Ureter (tissue), 1 donor: ENCODE data around the gene DIAPH2. TPM values are rescaled to one million over a fixed set of nuclear protein-coding genes. Genes with fewer than 3 reads are reported as not detected.
"Not testable (repeated sequence)": the region's sequence is repeated elsewhere in the genome, so short reads cannot be mapped to it uniquely, and the experiment has no call there.

Experiments
- DNase-seq: peaks from one replicate; pipeline ENCODE4 v3.0.0-alpha.2; 2020; ENCODE audit warnings: low spot score
- total RNA-seq: library from RNA; stranded (reverse); gene quantifications from one replicate; pipeline ENCODE4 v1.2.4, GENCODE V29; 2023
- donor health status: DM: yes; HTN: yes; CAD: no.

The DIAPH2 gene
- 32.5 TPM for total RNA-seq

DNA sequence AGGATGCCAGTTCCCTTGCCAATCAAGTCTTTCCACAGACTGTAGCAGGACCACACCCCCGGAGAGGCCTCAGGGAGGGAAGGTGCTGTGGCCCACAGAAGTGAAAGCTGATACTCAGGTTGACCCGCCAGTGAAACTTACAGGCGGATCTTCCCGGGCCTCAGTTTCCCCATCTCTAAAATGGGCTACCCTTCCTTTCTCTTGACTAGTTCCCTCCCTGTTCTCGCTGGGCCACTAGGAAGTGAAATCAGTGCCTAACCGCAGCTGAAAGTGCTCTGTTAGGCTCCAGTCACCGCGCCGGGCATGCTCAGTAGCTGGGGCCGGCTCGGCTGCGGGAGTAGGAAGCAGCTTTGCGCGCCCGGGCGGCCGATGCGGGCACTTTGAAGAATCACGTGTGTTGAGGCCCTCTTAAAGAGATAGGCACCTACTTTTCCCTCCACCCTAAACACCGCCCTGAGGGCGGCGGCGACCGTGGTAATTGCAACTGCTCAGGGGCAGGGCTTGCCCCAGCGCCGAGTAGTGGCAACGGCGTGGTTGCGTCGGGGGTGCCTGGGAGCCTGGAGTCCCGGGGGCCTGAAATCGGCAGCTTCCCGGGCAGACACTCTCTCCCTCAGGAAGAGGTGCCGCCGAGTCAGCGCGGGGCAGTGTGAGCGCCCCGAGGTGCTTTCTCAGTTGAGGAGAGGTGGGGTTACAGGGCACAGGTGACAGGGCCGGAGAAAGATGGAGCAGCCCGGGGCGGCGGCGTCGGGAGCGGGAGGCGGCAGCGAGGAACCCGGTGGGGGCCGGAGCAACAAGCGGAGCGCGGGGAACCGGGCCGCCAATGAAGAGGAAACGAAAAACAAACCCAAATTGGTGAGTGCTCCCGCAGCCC is at the start of gene DIAPH2:
Gene DIAPH2, plus strand, starts transcription at position 504 of the 871 bp plus-strand sequence.
- DNase-seq, result peak; percentile 77

DNA sequence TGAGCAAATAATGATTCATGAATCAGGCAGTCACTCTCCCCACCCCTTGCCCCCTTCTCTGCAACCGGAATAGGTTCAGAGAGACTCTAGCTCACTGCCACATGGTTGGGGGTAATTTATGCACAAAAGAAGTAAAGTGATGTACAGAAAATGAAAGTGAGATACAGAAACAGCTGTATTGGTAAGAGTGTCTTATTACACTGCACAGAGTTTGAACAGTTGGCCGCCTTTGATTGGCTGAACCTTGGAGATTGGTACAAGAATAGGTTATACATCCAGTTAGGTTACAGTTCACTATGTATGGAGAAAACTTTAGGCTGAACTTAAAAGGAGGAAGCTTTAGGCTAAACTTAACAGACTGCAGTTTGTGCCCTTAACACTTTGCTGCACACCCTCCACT is 34.6 kb upstream of the DIAPH2 start:
- no peak for DNase-seq

DNA sequence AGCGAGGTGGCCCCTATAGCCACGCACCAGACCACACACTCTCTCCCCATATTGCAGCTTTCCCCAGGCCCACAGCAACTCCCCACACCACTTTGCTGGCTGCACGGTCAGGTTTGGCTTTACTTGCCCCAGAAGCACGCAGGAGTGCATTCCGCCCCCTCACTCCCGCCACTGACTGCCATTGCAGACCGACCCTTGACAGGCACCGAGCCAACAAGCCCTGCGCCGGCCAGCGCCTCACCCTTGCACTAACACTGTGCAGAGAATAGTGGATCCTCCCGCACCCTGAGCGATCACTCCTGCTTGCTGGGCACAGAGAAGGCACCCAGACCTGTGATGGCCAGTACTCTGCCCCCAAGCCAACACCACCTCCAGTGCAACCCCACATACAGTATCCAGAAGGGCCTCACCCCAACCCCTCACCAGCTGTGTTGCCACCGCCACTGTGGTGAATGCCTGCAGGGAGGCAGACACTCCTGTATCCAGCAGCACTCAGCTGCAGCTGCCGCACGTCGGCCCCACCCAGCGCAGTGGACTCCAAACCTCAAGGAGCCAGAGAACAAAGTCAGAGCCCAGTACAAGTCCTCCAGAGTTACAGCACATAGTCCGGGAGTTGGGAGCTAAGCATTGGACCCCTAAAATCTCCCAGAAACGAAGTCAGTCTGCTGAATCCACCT is 28.6 kb upstream of the DIAPH2 start:
- DNase-seq, result no peak

DNA sequence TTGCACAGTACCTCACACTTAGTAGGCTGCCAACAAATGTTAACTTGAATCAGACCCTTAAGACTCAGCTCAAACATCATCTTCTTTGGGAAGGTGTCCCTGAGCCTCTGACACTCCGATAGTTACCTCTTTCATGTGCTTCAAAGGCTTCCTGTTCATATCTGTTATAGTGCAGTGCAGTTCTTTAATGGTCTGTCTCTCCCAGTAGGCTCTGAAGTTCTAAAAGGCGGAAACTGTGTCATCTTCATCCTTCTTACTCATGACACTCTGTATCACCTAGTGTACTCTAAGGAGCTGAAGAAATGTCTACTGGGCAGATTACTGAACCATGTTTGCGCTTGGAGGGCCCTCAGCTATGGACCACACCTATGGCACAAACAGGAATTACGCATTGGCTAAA is 2.1 kb upstream of the DIAPH2 start:
- DNase-seq, result no peak

DNA sequence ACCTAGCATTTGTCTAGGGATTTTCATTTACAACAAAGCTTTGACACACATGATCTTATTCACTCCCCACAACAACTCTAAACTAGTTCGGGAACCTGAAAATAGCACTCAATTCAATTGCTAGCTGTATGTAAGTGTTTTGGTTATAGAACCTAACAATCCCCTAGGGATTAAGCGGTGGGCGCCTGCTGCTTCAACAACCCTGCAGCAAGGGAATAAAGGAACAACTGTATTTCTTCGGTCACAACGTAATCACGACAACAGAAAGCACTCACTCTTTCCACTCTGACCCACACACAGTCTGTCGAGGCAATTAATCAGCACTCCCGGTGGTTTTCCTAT is 674 bp upstream of the DIAPH2 start:
- DNase-seq, result no peak

DNA sequence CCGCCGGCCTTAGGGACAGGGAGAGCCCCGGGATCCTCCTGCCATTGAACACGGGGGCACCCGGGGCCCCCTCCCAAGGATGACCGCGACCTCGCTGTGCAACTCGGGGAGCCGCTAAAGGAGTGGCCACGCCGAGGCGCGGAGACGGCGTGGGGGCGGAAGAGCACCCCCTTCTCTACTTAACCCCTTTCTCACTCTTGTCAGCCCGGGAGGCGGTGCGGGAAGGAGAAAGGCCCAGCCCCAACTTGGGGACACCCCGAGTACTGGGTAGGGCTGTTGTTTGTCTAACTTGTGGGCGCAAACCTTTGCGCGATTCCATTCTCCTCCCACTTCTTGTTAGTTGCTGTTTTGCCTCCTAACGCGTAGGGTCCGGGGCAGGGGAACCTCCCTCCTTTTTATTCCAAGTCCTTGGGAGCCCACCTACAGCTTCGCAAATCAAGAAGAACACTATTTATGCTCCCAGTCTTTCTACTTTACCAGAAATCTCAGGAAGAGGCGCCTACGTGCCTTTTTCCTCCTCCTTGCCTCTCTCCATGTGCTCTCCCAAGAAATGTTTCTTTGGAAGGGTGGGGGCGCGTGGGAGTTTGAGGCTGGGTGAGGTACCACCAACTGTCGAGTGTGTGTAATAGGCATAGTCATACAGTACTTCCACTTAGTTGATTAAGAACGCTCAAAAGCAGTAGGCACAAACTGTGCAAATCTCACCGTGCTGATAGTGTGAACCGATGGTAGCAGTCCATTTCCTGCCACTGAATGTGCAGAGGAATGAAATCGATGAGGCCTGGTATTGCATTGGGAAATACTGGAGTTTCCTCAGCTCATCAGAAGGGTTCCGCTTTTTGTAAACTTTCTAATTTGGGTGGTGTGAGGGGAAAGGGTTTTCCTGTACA is 813 bp downstream of the DIAPH2 start:
- DNase-seq, result peak; percentile 48

DNA sequence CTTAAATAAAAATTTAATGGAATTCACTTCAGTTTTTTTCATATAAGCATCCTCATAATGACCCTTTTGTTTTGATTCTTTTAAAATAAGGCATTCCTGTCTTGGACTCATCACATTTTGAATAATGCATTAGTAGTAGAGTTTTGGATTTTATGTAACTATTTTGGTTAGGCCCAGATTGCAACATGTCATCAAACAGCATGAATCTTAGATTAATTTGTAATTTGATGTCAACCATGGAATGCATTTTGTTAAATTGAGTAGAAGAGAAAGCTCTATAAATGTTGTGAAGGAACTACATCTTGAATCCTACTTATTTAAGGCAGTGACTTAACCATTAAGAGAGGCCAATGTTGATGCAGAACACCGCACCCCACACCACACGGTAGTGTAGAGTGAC is 3.1 kb downstream of the DIAPH2 start:
- no peak for DNase-seq

DNA sequence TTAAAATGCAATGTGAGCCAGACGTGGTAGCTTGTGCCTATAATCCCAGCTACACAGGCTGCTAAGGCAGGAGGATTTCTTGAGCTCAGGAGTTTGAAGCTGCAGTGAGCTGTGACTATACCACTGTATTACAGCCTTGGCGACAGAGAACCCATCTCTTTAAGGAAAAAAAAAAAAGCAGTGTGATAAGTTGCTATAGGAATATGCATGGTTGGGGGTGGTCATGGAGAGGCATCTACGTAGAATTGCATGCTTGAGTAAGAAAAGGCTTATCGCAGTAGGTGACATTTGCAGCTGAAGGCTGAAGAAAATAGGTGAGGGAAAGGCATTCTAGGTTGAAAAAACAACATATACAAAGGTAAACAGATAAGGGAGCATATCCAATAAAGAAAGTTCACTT is 4.1 kb downstream of the DIAPH2 start:
- DNase-seq, result no peak

DNA sequence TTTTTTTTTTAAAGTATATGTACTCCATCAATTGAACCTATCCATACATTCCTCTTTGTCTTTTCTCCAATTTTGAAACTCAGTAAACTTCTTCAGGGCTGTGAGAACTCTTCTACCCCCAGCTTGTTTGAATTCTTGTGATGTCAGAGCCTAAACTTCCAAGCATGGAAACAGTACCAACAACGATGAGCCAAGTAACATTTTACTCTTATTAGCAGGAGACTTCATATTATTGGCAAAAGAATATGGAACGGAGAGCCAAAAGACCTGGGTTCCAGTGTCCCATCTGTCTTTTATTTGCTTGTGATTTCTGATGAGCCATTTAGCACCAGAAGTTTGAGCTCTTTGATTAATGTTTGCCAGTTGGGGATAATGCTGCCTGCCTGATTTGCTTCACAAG is 5.3 kb downstream of the DIAPH2 start:
- DNase-seq, result no peak

DNA sequence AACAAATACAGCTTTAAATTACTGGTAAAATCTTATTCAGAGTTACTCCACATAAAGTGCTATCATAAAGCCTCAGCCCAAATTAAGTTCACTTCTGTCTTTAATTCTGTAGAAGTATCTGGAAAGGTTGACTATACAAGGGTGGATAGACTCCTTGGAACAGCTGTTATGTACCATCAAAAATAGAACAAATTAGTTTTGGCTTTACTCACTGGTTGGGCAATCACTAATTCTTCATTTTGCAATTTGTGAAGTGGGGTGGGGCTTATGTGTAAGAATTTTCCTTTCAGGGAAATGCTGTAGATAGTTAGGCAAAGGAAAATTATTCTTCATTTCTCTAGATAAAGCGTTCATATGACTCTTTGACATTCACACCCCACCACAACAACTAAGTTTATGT is 7.8 kb downstream of the DIAPH2 start:
- no peak for DNase-seq

DNA sequence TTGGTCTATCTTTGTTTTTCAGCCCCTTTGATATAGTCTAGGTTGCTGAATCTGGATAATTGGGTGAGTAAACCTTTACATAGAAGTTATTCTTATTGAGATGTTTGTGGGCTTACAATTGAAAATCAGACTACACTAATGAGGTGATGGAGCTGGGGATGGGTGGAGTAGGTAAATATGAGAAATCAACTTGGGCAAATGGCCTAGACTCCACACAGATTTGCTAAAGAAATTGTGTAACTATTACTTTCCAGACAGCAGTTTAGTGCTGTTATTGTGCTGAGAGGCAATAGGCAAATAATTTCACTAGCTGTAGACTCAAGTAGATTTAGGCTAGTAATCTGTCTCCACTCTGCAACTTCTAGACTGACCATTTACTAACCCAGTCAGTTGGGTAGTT is 8.2 kb downstream of the DIAPH2 start:
- no peak for DNase-seq

DNA sequence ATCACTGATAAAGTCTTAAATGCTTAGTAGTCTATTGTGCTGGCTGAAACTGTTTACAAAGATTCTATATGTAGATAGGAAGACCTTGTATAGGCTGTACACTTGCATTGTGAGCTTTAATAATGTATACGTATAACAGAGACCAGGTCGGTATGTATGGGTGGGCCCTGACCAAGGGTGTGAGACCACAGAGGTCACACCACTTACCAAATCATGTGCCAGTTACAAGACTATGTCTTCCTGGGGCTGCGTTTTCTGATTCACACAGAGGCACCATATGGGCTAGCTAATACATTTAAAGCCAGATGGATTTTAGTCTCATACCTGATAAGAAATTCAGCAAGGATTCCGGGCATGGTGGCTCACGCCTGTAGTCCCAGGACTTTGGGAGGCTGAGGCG is 8.8 kb downstream of the DIAPH2 start:
- no peak for DNase-seq

DNA sequence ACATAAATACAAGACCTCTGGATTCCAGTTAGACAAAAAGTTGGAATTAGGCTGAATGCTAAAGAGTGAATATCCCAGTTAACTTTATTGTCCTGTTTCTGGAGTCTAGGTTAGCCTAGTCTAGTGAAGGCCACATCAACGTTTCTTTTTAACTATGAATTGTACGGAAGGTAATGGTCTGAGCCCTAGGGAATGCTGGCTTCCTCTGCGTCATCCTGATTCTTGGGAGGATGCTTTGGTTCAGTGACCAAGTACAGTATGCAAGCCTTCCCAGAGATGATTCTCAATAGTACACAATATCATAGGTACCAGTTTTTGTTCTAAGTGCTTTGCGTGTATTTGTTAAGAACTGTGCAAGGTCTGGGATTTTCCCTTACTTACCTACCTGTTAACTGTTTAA is 11.8 kb downstream of the DIAPH2 start:
- DNase-seq, result no peak

DNA sequence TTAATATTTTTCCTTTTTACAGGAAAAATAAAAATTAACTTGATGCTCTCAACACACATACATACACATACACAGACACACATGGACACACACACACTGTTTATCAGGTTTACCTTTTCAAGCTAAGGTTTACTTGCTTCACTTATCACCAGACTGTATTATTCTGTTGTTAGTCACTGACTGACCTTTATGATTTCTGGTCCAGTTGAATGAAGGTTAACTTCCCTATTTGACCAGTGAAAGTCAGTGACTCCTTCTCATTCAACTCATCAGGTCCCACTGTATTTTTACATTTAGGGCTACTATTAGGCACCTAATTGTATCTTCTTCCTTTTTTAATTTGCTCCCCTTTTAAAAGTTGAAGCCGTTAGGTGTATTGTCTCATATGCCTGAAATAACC is 16.0 kb downstream of the DIAPH2 start:
- no peak for DNase-seq

DNA sequence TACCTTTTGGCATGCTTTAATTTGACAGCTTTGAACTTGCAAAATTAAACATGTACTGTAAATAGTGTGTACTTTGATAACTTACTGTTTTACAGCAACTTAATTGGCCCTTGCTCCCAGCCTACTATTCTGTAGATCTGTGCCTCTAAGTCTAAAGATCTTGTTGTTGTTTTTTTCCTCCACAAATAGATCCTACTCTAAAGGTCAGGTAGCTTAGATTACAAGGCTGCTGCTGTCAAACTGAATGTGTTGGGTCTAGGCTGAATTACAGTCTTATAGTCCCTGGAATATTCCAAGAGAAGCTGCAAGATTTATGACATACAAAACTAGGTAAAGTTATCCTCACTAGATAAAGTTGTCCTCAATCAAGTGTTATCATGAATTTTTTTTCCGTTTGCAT is 18.7 kb downstream of the DIAPH2 start:
- DNase-seq, result no peak

DNA sequence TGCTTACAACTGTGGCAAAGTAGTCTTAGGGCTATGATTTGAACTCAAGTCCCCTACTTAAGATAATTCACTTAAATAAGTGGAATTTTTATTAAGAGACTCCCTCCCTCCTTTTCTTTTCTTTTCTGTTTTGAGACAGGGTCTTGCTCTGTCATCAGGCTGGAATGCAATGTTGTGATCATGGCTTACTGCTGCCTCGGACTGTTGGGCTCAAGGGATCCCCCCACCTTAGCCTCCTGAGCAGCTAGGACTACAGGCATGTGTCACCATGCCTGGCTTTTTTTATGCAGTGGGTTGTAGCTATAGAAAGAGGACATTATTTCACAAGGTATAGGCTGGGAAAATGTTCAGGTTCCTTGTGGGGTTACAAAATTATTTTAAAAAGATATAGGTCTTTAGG is 19.2 kb downstream of the DIAPH2 start:
- no peak for DNase-seq

DNA sequence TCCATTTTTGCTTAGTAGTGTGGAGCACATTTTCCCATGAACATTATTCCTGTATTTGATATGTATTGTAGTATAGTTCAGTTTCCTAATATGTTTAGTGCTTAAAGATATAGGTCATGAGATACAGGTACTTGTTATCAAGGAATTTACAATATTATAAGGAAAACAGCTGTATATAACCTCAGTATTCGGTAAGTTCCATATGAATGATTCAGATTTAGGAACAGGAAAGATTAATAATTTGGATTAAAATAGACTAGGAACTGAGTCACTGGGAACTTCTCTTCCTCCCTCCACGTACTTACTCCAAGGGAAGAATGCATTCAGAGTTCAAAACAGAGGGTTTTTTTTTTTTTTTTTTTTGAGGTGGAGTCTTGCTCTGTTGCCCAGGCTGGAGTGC is 20.0 kb downstream of the DIAPH2 start:
- DNase-seq, result no peak

DNA sequence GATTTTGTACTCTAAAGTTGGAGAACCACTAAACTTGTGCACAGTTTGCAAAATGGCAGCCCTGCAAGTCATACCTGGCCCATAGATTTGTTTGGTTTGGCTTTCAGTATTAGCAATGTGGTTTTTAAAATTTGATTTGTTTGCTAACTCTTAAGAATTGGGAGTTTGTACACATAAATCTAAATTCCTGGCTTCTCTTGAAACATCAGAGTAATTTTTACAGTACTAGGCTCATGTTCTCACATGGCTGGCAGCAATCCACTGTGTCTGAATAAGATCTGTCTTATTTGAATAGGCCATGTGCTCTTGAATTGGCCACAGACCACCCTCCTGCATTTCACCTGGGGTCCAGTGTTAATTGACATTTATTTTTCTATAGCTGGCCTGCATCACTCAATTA is 21.3 kb downstream of the DIAPH2 start:
- no peak for DNase-seq

DNA sequence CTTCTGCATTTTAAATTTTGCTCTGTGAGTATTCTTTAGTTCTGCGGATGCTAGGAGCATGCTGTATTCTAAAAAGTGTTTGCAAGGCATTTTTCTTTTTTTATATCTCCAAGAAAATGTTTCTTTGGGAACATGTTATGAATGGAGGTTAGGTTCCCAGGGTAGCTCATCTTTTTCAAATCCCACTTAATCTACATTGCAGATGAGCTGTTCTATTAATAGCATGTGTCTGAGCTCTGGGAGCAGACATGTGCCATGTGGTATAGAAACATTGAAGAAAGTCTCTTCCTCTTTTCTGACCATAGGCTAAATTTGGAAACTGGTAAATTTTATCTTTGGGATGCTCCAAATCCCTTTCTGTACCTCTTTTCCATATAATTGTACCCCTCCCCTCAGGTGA is 23.2 kb downstream of the DIAPH2 start:
- no peak for DNase-seq

DNA sequence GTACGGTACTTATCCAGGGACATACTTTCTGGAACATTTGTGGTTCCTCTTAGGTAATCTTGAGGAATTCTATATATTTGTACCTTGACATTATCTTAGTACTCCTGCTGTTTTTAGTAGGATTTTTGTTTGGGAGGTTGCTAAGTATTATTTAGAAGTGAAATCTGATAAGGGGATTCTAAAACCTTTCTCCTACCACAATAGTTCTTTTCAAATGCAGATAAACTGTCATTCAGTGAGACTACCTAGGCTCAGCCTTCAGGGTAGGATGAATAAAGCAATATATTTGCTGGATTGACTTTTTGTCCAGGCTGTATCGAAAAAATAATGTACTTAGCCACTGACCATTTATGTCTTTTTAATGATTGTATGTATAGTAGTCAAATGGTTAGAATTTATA is 25.4 kb downstream of the DIAPH2 start:
- no peak for DNase-seq

DNA sequence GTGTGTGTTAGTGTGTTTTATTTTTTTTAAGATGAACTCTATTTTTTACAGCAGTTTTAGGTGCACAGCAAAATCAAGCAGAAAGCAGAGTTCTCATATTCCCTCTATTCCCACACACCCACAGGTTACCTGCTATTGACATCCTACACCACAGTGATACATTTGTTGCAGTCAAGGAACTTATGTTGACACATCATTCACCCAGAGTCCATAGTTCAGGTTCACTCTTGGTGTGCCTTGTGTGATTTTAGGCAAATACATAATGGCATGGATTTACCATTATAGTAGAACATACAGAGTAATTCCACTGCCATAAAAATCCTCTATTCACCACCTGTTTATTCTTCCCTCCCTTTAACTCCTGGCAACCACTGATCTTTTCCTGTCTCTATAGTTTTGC is 28.7 kb downstream of the DIAPH2 start:
- no peak for DNase-seq

DNA sequence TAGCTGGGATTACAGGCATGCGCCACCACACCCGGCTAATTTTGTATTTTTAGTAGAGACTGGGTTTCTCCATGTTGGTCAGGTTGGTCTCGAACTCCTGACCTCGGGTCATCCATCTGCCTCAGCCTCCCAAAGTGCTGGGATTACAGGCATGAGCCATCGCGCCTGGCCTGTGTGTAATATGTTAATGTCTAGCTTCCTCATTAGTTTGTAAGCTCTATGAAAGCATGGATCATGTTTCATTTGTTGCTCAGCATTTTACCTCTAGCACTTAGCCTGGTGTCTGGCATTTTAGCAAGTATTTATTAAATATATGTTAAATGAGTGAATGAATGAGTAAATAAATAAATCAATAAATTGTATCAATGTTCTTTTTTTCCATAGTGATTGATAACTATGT is 29.8 kb downstream of the DIAPH2 start:
- not testable (repeated sequence) for DNase-seq

DNA sequence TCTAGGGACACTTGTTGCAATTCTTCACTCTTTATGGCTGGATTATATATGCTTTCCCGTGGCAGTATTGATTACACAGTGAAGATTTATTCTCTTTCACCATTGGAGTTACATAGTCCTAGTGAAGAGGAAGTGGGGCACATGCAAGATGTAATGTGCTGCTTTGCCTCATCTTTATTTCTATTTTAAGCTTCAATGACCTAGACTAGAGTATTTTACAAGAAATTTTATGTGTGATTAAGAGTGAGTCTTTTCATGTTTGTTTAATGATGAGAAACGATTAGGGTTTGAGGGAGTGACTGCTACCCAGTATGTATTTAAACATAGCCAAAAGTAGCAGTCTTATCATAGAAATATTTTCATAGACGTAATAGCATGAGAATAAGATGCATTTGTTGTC is 30.8 kb downstream of the DIAPH2 start:
- DNase-seq, result no peak
